Muscle of leg (tissue), 11 donors: ENCODE measurements around the gene TCEA2. TPM values are rescaled to one million over a fixed set of nuclear protein-coding genes. Genes with fewer than 3 reads are reported as not detected.

Experiments used
- DNase-seq: peaks from one replicate; pipeline ENCODE4 v3.0.0; 2013
- H3K27ac ChIP-seq: one replicate; pipeline ENCODE4 v1.5.1; 2013; ENCODE audit warnings: mild to moderate bottlenecking, low read length, control low read depth
- H3K27me3 ChIP-seq: one replicate; pipeline ENCODE4 v1.6.1; 2013; ENCODE audit warnings: low read length; ENCODE audit not compliant: control insufficient read depth, insufficient read depth
- H3K36me3 ChIP-seq: one replicate; pipeline ENCODE4 v1.6.1; 2013; ENCODE audit warnings: low read length; ENCODE audit not compliant: control insufficient read depth, insufficient read depth
- H3K4me1 ChIP-seq: one replicate; pipeline ENCODE4 v1.6.1; 2013; ENCODE audit warnings: low read length; ENCODE audit not compliant: control insufficient read depth, insufficient read depth
- H3K4me3 ChIP-seq: one replicate; pipeline ENCODE4 v1.5.1; 2013; ENCODE audit warnings: low read length, control low read depth
- H3K9me3 ChIP-seq: replicated peaks from 2 replicates; pipeline ENCODE4 v1.6.1; 2013; ENCODE audit warnings: low read depth, low read length; ENCODE audit not compliant: control insufficient read depth
- WGBS: methylation state at CpG from one replicate; pipeline ENCODE4 v1.1.5; 2013; ENCODE audit warnings: missing lambda C conversion rate; ENCODE audit not compliant: insufficient coverage; 5-methylcytosine and 5-hydroxymethylcytosine counted together
- polyA plus RNA-seq, 8 donors: library from polyadenylated mRNA; unstranded; fragments of 120-200 nt; gene quantifications; one replicate each; pipeline versions ENCODE4 v1.2.1 to v1.2.3, GENCODE V29; 2013; ENCODE audit warnings: inconsistent platforms in 1 of 8, low replicate concordance in 1 of 8; ENCODE audit not compliant: insufficient read length in 8 of 8, insufficient read depth in 1 of 8
- total RNA-seq: library from RNA; stranded (reverse); fragments of 120-200 nt; gene quantifications from one replicate; pipeline ENCODE4 v1.2.4, GENCODE V29; 2013

TCEA2 gene
- total and polyA plus RNA-seq, 9 donors, result 24.6 to 60.1 (median 46.8) TPM

DNA sequence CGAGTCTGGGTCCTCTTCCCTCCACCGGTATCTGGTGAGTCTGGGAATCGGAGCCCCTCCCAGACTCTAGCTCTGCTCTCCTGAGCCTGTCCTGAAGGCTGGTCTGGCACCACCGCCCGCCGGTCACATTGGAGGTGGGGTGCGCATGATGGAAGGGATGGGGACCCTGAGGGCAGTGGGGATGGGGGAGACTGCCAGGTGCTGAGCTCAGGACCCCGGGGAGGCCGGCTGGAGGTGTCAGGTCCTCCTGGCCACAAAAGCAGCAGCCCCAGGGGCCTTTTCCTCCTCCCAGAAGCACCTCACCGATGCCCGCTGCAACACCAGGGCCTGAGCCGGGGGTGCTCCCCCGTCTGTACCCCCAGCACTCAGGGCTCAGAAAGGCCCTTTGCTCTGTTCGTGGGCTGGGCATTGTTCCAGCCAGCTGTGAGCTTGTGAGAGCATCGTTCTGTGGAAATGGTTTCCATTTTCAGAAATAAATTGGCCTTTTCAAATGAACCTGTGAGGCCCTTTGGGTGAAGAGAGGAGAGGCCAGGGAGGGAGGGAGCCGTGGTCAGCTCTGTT lies 46.9 kb downstream of the TCEA2 start:
- WGBS, result 26% methylated on average over 5 of the region's 16 CpGs
- Histone ChIP-seq H3K4me3 (no peak overlapping the region), H3K36me3 (no peaks in the 10 kb centered on the region), H3K4me1 (peaks cover 19% of the 10 kb centered on the region), H3K27ac (no peak overlapping the region), H3K27me3 (peaks cover 8% of the 10 kb centered on the region), H3K9me3 (no peaks in the 10 kb centered on the region)
- peak; percentile 42 for DNase-seq

DNA sequence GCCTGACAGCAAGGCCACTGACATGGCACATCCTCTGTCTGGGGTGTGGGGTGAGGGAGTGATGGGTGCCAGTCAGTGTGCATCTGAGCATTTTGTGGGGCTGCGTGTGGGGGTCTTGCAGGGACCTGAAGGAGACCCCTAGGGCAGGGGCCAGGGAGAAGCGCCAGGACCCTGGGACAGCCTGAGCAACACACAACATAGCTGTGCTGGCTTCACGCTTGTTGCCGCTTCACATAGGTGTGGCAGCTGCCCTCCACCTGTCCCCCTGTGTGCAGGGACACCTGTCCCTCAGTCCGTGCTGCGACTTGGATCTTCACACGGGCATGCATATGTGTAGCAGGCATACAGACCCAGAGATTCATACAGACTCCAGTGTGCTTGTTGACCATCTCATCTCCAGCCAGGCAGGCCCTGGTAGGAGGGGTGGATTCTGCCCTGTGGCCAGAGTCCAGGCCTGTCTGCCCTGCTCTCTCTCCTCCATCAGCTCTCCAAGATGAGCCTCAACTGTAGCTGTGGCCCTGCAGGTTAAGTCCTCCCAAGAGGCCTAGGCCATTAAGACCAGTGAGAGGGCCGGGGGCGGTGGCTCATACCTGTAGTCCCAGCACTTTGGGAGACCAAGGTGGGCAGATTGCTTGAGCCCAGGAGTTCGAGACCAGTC lies 47.5 kb downstream of the TCEA2 start:
- 89% methylated on average over 7 of the region's 10 CpGs for WGBS
- H3K9me3 ChIP-seq, result no peaks in the 10 kb centered on the region
- H3K27ac ChIP-seq, result no peak overlapping the region
- H3K27me3 ChIP-seq, result peaks cover 10% of the 10 kb centered on the region
- no peak overlapping the region for H3K4me3 ChIP-seq
- no peak for DNase-seq
- H3K4me1 ChIP-seq, result peaks cover 19% of the 10 kb centered on the region
- H3K36me3 ChIP-seq, result no peaks in the 10 kb centered on the region

- WGBS, result 71% methylated on average over 16 of the region's 19 CpGs
- H3K27ac ChIP-seq, result no peak overlapping the region
- peaks cover 19% of the 10 kb centered on the region for H3K4me1 ChIP-seq
- H3K27me3 ChIP-seq, result peaks cover 10% of the 10 kb centered on the region
- no peak for DNase-seq
- H3K4me3 ChIP-seq, result no peak overlapping the region
- no peaks in the 10 kb centered on the region for H3K9me3 ChIP-seq
- no peaks in the 10 kb centered on the region for H3K36me3 ChIP-seq
Observed at GRCh38 chr20:64111841-64112641, 49.0 kb downstream of the TCEA2 start.

GRCh38 chr20:64112691-64113443 lies 49.9 kb downstream of the TCEA2 start:
- DNase-seq, result peak; percentile 60
- H3K36me3 ChIP-seq, result no peaks in the 10 kb centered on the region
- H3K4me3 ChIP-seq, result no peak overlapping the region
- 58% methylated on average over 15 of the region's 18 CpGs for WGBS
- peaks cover 13% of the 10 kb centered on the region for H3K4me1 ChIP-seq
- H3K9me3 ChIP-seq, result no peaks in the 10 kb centered on the region
- no peak overlapping the region for H3K27ac ChIP-seq
- peaks cover 4% of the 10 kb centered on the region for H3K27me3 ChIP-seq

GRCh38 chr20:64113444-64113775 lies 50.4 kb downstream of the TCEA2 start:
- H3K4me3 ChIP-seq, result no peak overlapping the region
- peaks cover 13% of the 10 kb centered on the region for H3K4me1 ChIP-seq
- 67% methylated on average over 3 of the region's 6 CpGs for WGBS
- H3K27me3 ChIP-seq, result peaks cover 4% of the 10 kb centered on the region
- H3K9me3 ChIP-seq, result no peaks in the 10 kb centered on the region
- no peak overlapping the region for H3K27ac ChIP-seq
- no peak for DNase-seq
- no peaks in the 10 kb centered on the region for H3K36me3 ChIP-seq

- Histone ChIP-seq H3K4me3 (no peak overlapping the region), H3K36me3 (no peaks in the 10 kb centered on the region), H3K27me3 (peaks cover 4% of the 10 kb centered on the region), H3K27ac (no peak overlapping the region), H3K9me3 (no peaks in the 10 kb centered on the region), H3K4me1 (peaks cover 13% of the 10 kb centered on the region)
- DNase-seq, result no peak
- WGBS, result 76% methylated on average over 8 of the region's 13 CpGs
Observed at GRCh38 chr20:64113796-64114355, 50.9 kb downstream of the TCEA2 start.

GRCh38 chr20:64114356-64114971 lies 51.5 kb downstream of the TCEA2 start:
- Histone ChIP-seq H3K4me3 (no peak overlapping the region), H3K4me1 (peaks cover 9% of the 10 kb centered on the region), H3K9me3 (no peaks in the 10 kb centered on the region), H3K27ac (no peak overlapping the region), H3K27me3 (peaks cover 4% of the 10 kb centered on the region), H3K36me3 (no peaks in the 10 kb centered on the region)
- DNase-seq, result no peak
- 75% methylated on average over 13 of the region's 14 CpGs for WGBS

GRCh38 chr20:64115171-64115911 lies 52.3 kb downstream of the TCEA2 start:
- H3K4me3 ChIP-seq, result no peak overlapping the region
- peaks cover 5% of the 10 kb centered on the region for H3K27me3 ChIP-seq
- WGBS, result 73% methylated on average over 9 of the region's 14 CpGs
- DNase-seq, result no peak
- H3K36me3 ChIP-seq, result no peaks in the 10 kb centered on the region
- peaks cover 4% of the 10 kb centered on the region for H3K4me1 ChIP-seq
- no peaks in the 10 kb centered on the region for H3K9me3 ChIP-seq
- no peak overlapping the region for H3K27ac ChIP-seq

DNA sequence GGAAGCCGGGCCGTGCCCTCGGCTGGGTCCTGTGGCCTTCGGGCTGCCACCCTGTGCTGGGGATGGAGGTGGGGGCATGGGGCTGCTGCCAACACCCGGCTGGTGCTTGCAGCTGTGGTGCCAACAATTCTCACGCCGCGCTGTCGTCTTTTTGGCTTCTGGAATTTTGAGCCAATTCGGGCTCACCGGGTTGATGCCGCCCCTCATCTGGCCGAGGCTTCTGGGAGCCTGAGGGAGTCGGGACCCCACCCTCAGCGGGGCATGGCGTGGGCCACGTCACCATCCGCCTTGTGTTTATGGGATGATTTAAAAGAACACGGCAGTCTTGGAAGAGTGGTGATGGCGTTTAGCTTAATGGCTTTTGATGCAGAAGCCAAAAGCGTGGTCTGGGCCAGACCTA lies 53.0 kb downstream of the TCEA2 start:
- Histone ChIP-seq H3K27ac (no peak overlapping the region), H3K9me3 (no peaks in the 10 kb centered on the region), H3K4me3 (no peak overlapping the region), H3K4me1 (peaks cover 5% of the 10 kb centered on the region), H3K27me3 (peaks cover 6% of the 10 kb centered on the region), H3K36me3 (no peaks in the 10 kb centered on the region)
- WGBS, result 68% methylated on average over 17 of the region's 21 CpGs
- no peak for DNase-seq
